Measurements from ENCODE around the gene SERPINA3. TPM values are rescaled to one million over a fixed set of nuclear protein-coding genes. Genes with fewer than 3 reads are reported as not detected.

Gene SERPINA3
- total RNA-seq, 1 experiment from 2014 or later = 0.17 TPM

- POLR2A ChIA-PET (ENCODE audit: low non-redundant PET) = no interaction called here
- intact Hi-C loops (cut with micrococcal nuclease; ENCODE audit: unreplicated experiment) = no loop called here
- Histone ChIP-seq H3K27ac (ENCODE audit: low read depth, low read length, poor library complexity, severe bottlenecking) (no peak overlapping the region), H3K4me1 (ENCODE audit: insufficient read depth, low read length, poor library complexity, severe bottlenecking) (no peaks in the 10 kb centered on the region), H3K4me3 (ENCODE audit: low read depth, low read length, poor library complexity, severe bottlenecking) (no peak overlapping the region), H3K36me3 (ENCODE audit: insufficient read depth, low read length, poor library complexity, severe bottlenecking) (no peaks in the 10 kb centered on the region), H3K9me3 (ENCODE audit: low read depth, low read length, poor library complexity, severe bottlenecking) (peaks cover 10% of the 10 kb centered on the region), H3K27me3 (replicated peaks; ENCODE audit: insufficient read depth, low read depth, low read length, poor library complexity) (no peaks in the 10 kb centered on the region)
- TF ChIP-seq EZH2 (IDR thresholded peaks at IDR 0.05; ENCODE audit: borderline replicate concordance, low read depth, low read length, poor library complexity, severe bottlenecking) = no peak
- TF ChIP-seq, protein P1, sequence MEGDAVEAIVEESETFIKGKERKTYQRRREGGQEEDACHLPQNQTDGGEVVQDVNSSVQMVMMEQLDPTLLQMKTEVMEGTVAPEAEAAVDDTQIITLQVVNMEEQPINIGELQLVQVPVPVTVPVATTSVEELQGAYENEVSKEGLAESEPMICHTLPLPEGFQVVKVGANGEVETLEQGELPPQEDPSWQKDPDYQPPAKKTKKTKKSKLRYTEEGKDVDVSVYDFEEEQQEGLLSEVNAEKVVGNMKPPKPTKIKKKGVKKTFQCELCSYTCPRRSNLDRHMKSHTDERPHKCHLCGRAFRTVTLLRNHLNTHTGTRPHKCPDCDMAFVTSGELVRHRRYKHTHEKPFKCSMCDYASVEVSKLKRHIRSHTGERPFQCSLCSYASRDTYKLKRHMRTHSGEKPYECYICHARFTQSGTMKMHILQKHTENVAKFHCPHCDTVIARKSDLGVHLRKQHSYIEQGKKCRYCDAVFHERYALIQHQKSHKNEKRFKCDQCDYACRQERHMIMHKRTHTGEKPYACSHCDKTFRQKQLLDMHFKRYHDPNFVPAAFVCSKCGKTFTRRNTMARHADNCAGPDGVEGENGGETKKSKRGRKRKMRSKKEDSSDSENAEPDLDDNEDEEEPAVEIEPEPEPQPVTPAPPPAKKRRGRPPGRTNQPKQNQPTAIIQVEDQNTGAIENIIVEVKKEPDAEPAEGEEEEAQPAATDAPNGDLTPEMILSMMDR (conservative IDR thresholded peaks at IDR 0.05; ENCODE audit: low read depth, low read length) = no peak
- BruUV-seq (replicated peaks) = no TSS peak
- no peak for DNase-seq (ENCODE audit: low spot score)
- CTCF ChIA-PET = no interaction called here
Measured at GRCh38 chr14:94614802-94615201, 2.6 kb downstream of the SERPINA3 start.

DNA sequence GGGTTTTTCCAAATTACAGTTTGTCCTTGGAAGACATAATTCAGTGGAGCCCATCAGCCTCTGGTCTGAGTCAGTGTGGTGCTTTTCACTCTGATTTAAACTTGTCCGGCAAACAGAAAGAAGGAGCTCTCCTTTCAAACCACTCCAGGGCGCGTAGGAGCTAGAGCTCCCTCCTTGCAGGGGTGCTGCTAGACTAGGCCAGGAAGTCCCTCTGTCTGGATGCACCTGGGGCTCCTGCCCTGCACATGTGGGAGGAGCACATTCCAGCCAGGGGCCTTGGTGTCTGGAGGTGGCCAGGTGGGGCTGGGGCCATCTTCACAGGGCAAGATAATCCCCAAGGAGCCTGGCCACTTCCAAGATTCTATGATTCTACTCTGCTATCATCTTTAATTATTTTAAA lies 3.1 kb downstream of the SERPINA3 start:
- BruUV-seq (replicated peaks) = no TSS peak
- Histone ChIP-seq H3K9me3 (ENCODE audit: low read depth, low read length, poor library complexity, severe bottlenecking) (peaks cover 10% of the 10 kb centered on the region), H3K36me3 (ENCODE audit: insufficient read depth, low read length, poor library complexity, severe bottlenecking) (no peaks in the 10 kb centered on the region), H3K27ac (ENCODE audit: low read depth, low read length, poor library complexity, severe bottlenecking) (no peak overlapping the region), H3K4me1 (ENCODE audit: insufficient read depth, low read length, poor library complexity, severe bottlenecking) (no peaks in the 10 kb centered on the region), H3K27me3 (replicated peaks; ENCODE audit: insufficient read depth, low read depth, low read length, poor library complexity) (no peaks in the 10 kb centered on the region), H3K4me3 (ENCODE audit: low read depth, low read length, poor library complexity, severe bottlenecking) (no peak overlapping the region)
- ChIA-PET CTCF (no interaction called here), POLR2A (ENCODE audit: low non-redundant PET) (no interaction called here)
- intact Hi-C loops (cut with micrococcal nuclease; ENCODE audit: unreplicated experiment) = no loop called here
- no peak for TF ChIP-seq EZH2 (IDR thresholded peaks at IDR 0.05; ENCODE audit: borderline replicate concordance, low read depth, low read length, poor library complexity, severe bottlenecking)
- TF ChIP-seq, protein P1 (conservative IDR thresholded peaks at IDR 0.05; ENCODE audit: low read depth, low read length) = no peak
- DNase-seq (ENCODE audit: low spot score) = no peak

GRCh38 chr14:94615823-94616570 lies 3.8 kb downstream of the SERPINA3 start:
- no peak overlapping the region for H3K27ac ChIP-seq (ENCODE audit: low read depth, low read length, poor library complexity, severe bottlenecking)
- ChIA-PET POLR2A (ENCODE audit: low non-redundant PET) (no interaction called here), CTCF (interaction anchor here (0.7 kb wide), 1 partner anchor 483 kb away, joined by 7 read pairs; no protein-coding TSS in a partner anchor)
- H3K9me3 ChIP-seq (ENCODE audit: low read depth, low read length, poor library complexity, severe bottlenecking) = peaks cover 10% of the 10 kb centered on the region
- no peaks in the 10 kb centered on the region for H3K27me3 ChIP-seq (replicated peaks; ENCODE audit: insufficient read depth, low read depth, low read length, poor library complexity)
- no peak for DNase-seq (ENCODE audit: low spot score)
- intact Hi-C loops (cut with micrococcal nuclease; ENCODE audit: unreplicated experiment) = no loop called here
- no peak for TF ChIP-seq EZH2 (IDR thresholded peaks at IDR 0.05; ENCODE audit: borderline replicate concordance, low read depth, low read length, poor library complexity, severe bottlenecking)
- TF ChIP-seq, protein P1 (conservative IDR thresholded peaks at IDR 0.05; ENCODE audit: low read depth, low read length) = no peak
- no TSS peak for BruUV-seq (replicated peaks)
- no peak overlapping the region for H3K4me3 ChIP-seq (ENCODE audit: low read depth, low read length, poor library complexity, severe bottlenecking)
- H3K4me1 ChIP-seq (ENCODE audit: insufficient read depth, low read length, poor library complexity, severe bottlenecking) = no peaks in the 10 kb centered on the region
- H3K36me3 ChIP-seq (ENCODE audit: insufficient read depth, low read length, poor library complexity, severe bottlenecking) = no peaks in the 10 kb centered on the region
